K562 (cell line): ENCODE data around the gene CTIF.

Source experiments
- ARID2 ChIP-seq: fragments of 450-650 bp; IDR thresholded peaks from 2 replicates; pipeline ENCODE4 v1.6.1; 2017; ENCODE audit warnings: antibody characterized with exemption, mild to moderate bottlenecking
- CTCF ChIP-seq, 3 experiments: IDR thresholded peaks in 2 of 3; conservative IDR thresholded peaks in 1 of 3; 2 replicates each; pipeline ENCODE4 v1.5.1; 2011 to 2012; ENCODE audit warnings: low read length in 3 of 3, mild to moderate bottlenecking in 3 of 3, control low read depth in 2 of 3, improper control_type of control experiment in 1 of 3, inconsistent platforms in 1 of 3, low read depth in 1 of 3, mixed read lengths in 1 of 3, moderate library complexity in 1 of 3; ENCODE audit not compliant: insufficient read depth in 2 of 3
- CUX1 ChIP-seq: fragments of 200-800 bp; sonication (Bioruptor generic); IDR thresholded peaks from 2 replicates; pipeline ENCODE4 v1.6.1; 2016; ENCODE audit warnings: missing genetic modification characterization, missing compliant biosample characterization
- EP300 ChIP-seq: IDR thresholded peaks from 2 replicates; pipeline ENCODE4 v1.6.1; 2012; ENCODE audit warnings: low read length, improper control_type of control experiment
- EZH2 ChIP-seq: IDR thresholded peaks from 2 replicates; pipeline ENCODE4 v1.6.1; 2012; ENCODE audit warnings: low read depth, mild to moderate bottlenecking, inconsistent platforms, low read length, borderline replicate concordance
- FOXK2 ChIP-seq, 2 experiments: fragments of 450-650 bp; IDR thresholded peaks in 1 of 2; conservative IDR thresholded peaks in 1 of 2; 2 replicates each; pipeline ENCODE4 v1.6.1; 2016; ENCODE audit warnings: low read depth in 2 of 2, mild to moderate bottlenecking in 1 of 2
- FOXM1 ChIP-seq, 2 experiments: fragments of 450-650 bp in 1 of 2; sonication (generic) in 1 of 2; formaldehyde crosslinking in 1 of 2; IDR thresholded peaks; 2 replicates each; pipeline versions ENCODE4 v1.6.1 to v1.9.0; 2017 to 2022; ENCODE audit warnings: low read depth in 2 of 2, mild to moderate bottlenecking in 2 of 2, missing genetic modification reagents in 1 of 2, moderate library complexity in 1 of 2
- KLF1 ChIP-seq: fragments of 450-650 bp; IDR thresholded peaks from 2 replicates; pipeline ENCODE4 v1.6.1; 2016; ENCODE audit warnings: missing genetic modification characterization, missing compliant biosample characterization
- NFIC ChIP-seq: fragments of 450-650 bp; IDR thresholded peaks from 2 replicates; pipeline ENCODE4 v1.6.1; 2017; ENCODE audit warnings: mild to moderate bottlenecking, inconsistent platforms
- NFYB ChIP-seq: IDR thresholded peaks from 2 replicates; pipeline ENCODE4 v1.6.1; 2011; ENCODE audit warnings: mild to moderate bottlenecking, moderate library complexity; ENCODE audit not compliant: insufficient read length; ENCODE audit errors: extremely low read depth
- PCBP2 ChIP-seq: fragments of 200-400 bp; formaldehyde crosslinking; IDR thresholded peaks from 2 replicates; pipeline ENCODE4 v1.6.1; 2018; ENCODE audit warnings: low read length, low read depth, mild to moderate bottlenecking, moderate library complexity; ENCODE audit not compliant: poor library complexity, severe bottlenecking
- RCOR1 ChIP-seq, 2 experiments: IDR thresholded peaks; 2 replicates each; pipeline ENCODE4 v1.6.1; 2012; ENCODE audit warnings: low read depth in 2 of 2, low read length in 2 of 2, borderline replicate concordance in 1 of 2, improper control_type of control experiment in 1 of 2
- XRCC5 ChIP-seq: fragments of 200-400 bp; formaldehyde crosslinking; IDR thresholded peaks from 2 replicates; pipeline ENCODE4 v1.6.1; 2017; ENCODE audit warnings: low read depth, mild to moderate bottlenecking, low read length
- ZBTB33 ChIP-seq: sonication (generic); formaldehyde crosslinking; IDR thresholded peaks from 2 replicates; pipeline ENCODE4 v1.8.1; 2023; ENCODE audit warnings: mild to moderate bottlenecking, missing genetic modification reagents

- TF ChIP-seq FOXM1 (IDR thresholded peaks at IDR 0.05; ENCODE audit: low read depth) (no peak), FOXM1 (CRISPR knock-in tag; IDR thresholded peaks at IDR 0.05; ENCODE audit: low read depth) (no peak), XRCC5 (no peak), FOXK2 (conservative IDR thresholded peaks at IDR 0.05 in 1 of 2, IDR thresholded peaks at IDR 0.05 in 1 of 2; ENCODE audit: low read depth in 2 of 2) (no peak), CUX1 (no peak), KLF1 (tag) (no peak), EP300 (no peak), NFYB (no peak), PCBP2 (no peak), RCOR1 (IDR thresholded peaks at IDR 0.05; ENCODE audit: borderline replicate concordance in 1 of 2, low read depth in 2 of 2, low read length in 2 of 2) (no peak), CTCF (IDR thresholded peaks at IDR 0.05 in 2 of 3, conservative IDR thresholded peaks at IDR 0.05 in 1 of 3; ENCODE audit: insufficient read depth in 2 of 3, low read depth in 1 of 3, low read length in 3 of 3) (no peak), EZH2 (no peak), ZBTB33 (CRISPR knock-in tag) (no peak), ARID2 (no peak), NFIC (no peak)
These were observed 74.1 kb downstream of the CTIF start for GRCh38 chr18:48612917-48613316.
